Heart left ventricle (tissue), 16 donors: ENCODE results near the gene KNDC1. TPM values are rescaled to one million over a fixed set of nuclear protein-coding genes. Genes with fewer than 3 reads are reported as not detected.
A peak's percentile ranks its signal among the peaks of the same experiment; 100 is the strongest.

Experiments
- ATAC-seq, 4 donors: fragments of 200-7000 bp; cut with Tn5 transposase; one replicate each; pipeline ENCODE4 v1.9.1; 2020 to 2022; ENCODE audit warnings: moderate library complexity in 4 of 4, mild to moderate bottlenecking in 3 of 4, moderate number of reproducible peaks in 1 of 4
- DNase-seq, 5 donors: peaks; one replicate each; pipeline ENCODE4 v3.0.0-alpha.2; 2020
- H3K27ac ChIP-seq, 12 donors: fragments of 200-600 bp; sonication (generic) in 4 of 12; one replicate each; pipeline versions ENCODE4 v1.5.0 to v1.8.0; 2016 to 2022; ENCODE audit warnings: mild to moderate bottlenecking in 2 of 12
- H3K27me3 ChIP-seq, 9 donors: fragments of 200-600 bp; sonication (generic) in 2 of 9; one replicate each; pipeline versions ENCODE4 v1.5.1 to v1.8.0; 2016 to 2022; ENCODE audit warnings: mild to moderate bottlenecking in 3 of 9
- H3K36me3 ChIP-seq, 9 donors: fragments of 200-600 bp; sonication (generic) in 2 of 9; one replicate each; pipeline versions ENCODE4 v1.5.0 to v1.8.0; 2018 to 2022; ENCODE audit warnings: mild to moderate bottlenecking in 2 of 9
- H3K4me1 ChIP-seq, 12 donors: fragments of 200-600 bp; sonication (generic) in 4 of 12; one replicate each; pipeline versions ENCODE4 v1.5.0 to v1.8.0; 2016 to 2022; ENCODE audit warnings: mild to moderate bottlenecking in 3 of 12
- H3K4me3 ChIP-seq, 12 donors: fragments of 200-600 bp; sonication (generic) in 4 of 12; one replicate each; pipeline versions ENCODE4 v1.5.0 to v1.8.0; 2017 to 2022; ENCODE audit warnings: mild to moderate bottlenecking in 9 of 12, moderate library complexity in 4 of 12
- H3K9me3 ChIP-seq, 12 donors: fragments of 200-600 bp; sonication (generic) in 4 of 12; one replicate each; pipeline versions ENCODE4 v1.5.0 to v1.8.0; 2016 to 2022; ENCODE audit warnings: mild to moderate bottlenecking in 1 of 12
- POLR2A ChIP-seq, 2 donors: fragments of 450-650 bp; IDR thresholded peaks; one replicate each; pipeline ENCODE4 v1.6.1; 2017; ENCODE audit warnings: antibody characterized with exemption in 2 of 2, mild to moderate bottlenecking in 2 of 2, moderate library complexity in 2 of 2
- WGBS, 4 donors: extraction: QIAGEN DNeasy Blood & Tissue Kit in 2 of 4; methylation state at CpG; one replicate each; pipeline versions ENCODE4 v1.1.5 to v1.1.7; 2013 to 2018; 5-methylcytosine and 5-hydroxymethylcytosine counted together
- intact Hi-C, 10 donors: fragments of 100-400 bp; cut with DNase I; formaldehyde crosslinking; loops; one replicate each; pipeline versions ENCODE4 v1.11.1 to v1.14.2; 2022
- polyA plus RNA-seq, 2 donors: library from polyadenylated mRNA; stranded (reverse); fragments of 200-250 nt; gene quantifications; one replicate each; pipeline ENCODE4 v1.2.3, GENCODE V29; 2013
- total RNA-seq, 9 donors: library from RNA; depleted of rRNA in 2 of 9; stranded (reverse); fragments of >200 nt in 2 of 9; fragmentation: NEBNext Ultra II Directional in 3 of 9; extraction: Animal tissue kit (Norgen Biotek cat#: 25700) in 3 of 9; gene quantifications; one replicate each; pipeline versions ENCODE4 v1.1.0 to v1.2.4, GENCODE V29; 2016 to 2023
- TF ChIP-seq, protein P1 (sequence below), 12 donors: fragments of 200-600 bp; sonication (generic) in 4 of 12; IDR thresholded peaks; one replicate each; pipeline versions ENCODE4 v1.5.0 to v1.8.0; 2018 to 2022; ENCODE audit warnings: antibody characterized with exemption in 12 of 12, mild to moderate bottlenecking in 5 of 12
- donor health status: ischemic (EF 13 %, LVEDD 7.1; RV severe dilation, severe dysfunction).
- donor health status: healthy with polysubstance abuse.
- donor health status: DM: no; HTN: yes; CAD: no.
- donor health status: DM: no; HTN: no; CAD: no.
- donor health status: ischemic (EF 25% LVEDD 6.9; RV normal size, moderate dysfunction).
- donor health status: ischemic (EF 25% LVEDD 5.7; RV mildly dilated, moderate dysfunction).
- donor health status: healthy.
- donor health status: DM: yes; HTN: yes; CAD: no.
- donor health status: ischemic (EF 35%, LVEDD 5.7; RV mildly dilated, moderate dysfunction).
- donor health status: nonischemic (EF 11% LVEDD 7.7; RV severe dilation, severe dysfunction).
- donor health status: DM: yes; HTN: yes; CAD: no.
- donor health status: PGD.
- donor health status: ischemic (EF 29% LVEDD 5.4; RV normal size, mild dysfunction).
- donor health status: nonischemic (EF 23%, LVEDD 6.1; RV moderate dilation, normal function).

KNDC1 gene
- total and polyA plus RNA-seq, 11 donors, result 0.04 to 2.9 (median 0.10) TPM; not detected in 3

DNA sequence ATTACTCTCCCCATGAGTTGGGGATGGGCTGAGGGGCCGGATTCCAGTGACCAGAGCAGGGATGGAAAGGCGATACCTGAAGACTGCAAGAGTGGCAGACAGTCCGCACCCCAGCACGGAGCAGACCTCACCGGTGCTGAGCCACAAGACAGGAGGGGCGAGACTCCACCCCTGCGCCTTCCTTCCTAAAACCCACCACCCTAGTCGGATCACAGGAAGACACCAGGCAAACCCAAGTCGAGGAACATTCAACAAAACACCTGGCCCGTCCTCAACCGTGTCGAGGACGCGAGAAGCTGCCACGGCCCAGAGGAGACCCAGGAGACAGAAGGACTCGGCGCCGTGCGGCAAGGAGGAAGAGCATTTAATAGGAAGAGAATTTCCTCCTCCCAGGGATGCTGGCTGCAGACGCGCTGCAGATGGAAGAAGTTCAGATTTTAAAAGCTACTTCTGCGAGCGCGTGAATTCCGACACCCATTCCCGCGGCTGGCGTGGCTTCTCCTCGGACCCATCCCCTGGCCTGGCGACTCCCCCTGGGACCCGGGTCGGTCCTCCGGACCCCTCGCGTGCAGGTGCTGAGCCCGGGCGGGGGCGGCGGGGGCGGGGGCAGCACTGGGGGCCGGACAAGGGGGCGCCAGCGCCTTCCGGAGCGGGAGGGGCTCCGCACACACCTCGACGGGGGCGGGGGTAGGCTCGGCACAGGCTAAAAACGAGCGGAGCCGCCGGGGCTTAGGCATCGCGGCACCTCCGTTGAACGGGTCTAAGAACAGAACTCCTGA lies 69.4 kb downstream of the KNDC1 start:
- peaks cover 52 to 91% (median 74%) of the 10 kb centered on the region in 9 donors for H3K27me3 ChIP-seq
- ATAC-seq, result no peak
- 4 to 6% (median 5%) methylated on average over 42 to 58 of the region's 58 CpGs for WGBS, 4 donors
- no peak overlapping the region for H3K27ac ChIP-seq
- H3K4me3 ChIP-seq, result peak overlapping the region in 1 of 12 donors; percentile 17
- no peaks in the 10 kb centered on the region for H3K9me3 ChIP-seq
- intact Hi-C loops, result no loop called here
- no peaks in the 10 kb centered on the region for H3K36me3 ChIP-seq
- peaks cover 0 to 18% (median 0%) of the 10 kb centered on the region in 12 donors for H3K4me1 ChIP-seq
- DNase-seq, result no peak
- TF ChIP-seq, protein P1, sequence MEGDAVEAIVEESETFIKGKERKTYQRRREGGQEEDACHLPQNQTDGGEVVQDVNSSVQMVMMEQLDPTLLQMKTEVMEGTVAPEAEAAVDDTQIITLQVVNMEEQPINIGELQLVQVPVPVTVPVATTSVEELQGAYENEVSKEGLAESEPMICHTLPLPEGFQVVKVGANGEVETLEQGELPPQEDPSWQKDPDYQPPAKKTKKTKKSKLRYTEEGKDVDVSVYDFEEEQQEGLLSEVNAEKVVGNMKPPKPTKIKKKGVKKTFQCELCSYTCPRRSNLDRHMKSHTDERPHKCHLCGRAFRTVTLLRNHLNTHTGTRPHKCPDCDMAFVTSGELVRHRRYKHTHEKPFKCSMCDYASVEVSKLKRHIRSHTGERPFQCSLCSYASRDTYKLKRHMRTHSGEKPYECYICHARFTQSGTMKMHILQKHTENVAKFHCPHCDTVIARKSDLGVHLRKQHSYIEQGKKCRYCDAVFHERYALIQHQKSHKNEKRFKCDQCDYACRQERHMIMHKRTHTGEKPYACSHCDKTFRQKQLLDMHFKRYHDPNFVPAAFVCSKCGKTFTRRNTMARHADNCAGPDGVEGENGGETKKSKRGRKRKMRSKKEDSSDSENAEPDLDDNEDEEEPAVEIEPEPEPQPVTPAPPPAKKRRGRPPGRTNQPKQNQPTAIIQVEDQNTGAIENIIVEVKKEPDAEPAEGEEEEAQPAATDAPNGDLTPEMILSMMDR (IDR thresholded peaks at IDR 0.05), result no peak
- no peak for TF ChIP-seq POLR2A (IDR thresholded peaks at IDR 0.05)

DNA sequence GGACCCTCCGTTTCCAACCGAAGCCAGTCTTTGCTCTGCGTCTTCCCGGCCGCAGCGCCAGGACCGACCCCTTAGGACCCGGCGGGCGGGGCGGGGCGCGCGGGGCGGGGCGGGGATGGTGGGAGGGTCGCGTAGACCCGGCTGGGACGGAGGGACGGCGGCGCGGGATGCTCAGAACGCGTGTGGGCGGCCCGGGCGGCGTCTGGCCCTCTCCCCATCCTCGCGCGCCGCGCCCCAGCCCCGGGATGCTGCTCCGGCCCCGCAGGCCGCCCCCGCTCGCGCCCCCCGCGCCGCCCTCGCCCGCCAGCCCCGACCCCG lies 70.0 kb downstream of the KNDC1 start, which contains the start of gene UTF1:
UTF1 (plus strand) TSS at position 174 of the 318 bp plus-strand sequence; CDS start at position 246, 72 bp downstream.
- Histone ChIP-seq H3K9me3 (no peaks in the 10 kb centered on the region), H3K36me3 (no peaks in the 10 kb centered on the region), H3K27me3 (peaks cover 48 to 89% (median 73%) of the 10 kb centered on the region in 9 donors), H3K27ac (no peak within 1 kb of the TSS), H3K4me3 (peak within 1 kb of the TSS in 3 of 12 donors; percentile 17 to 30 (median 19)), H3K4me1 (peaks cover 0 to 15% (median 0%) of the 10 kb centered on the region in 12 donors)
- DNase-seq, result no peak
- ATAC-seq, result no peak
- TF ChIP-seq POLR2A (IDR thresholded peaks at IDR 0.05), result no peak
- TF ChIP-seq, protein P1 (IDR thresholded peaks at IDR 0.05), result no peak
- WGBS, 4 donors, result 1 to 2% methylated on average over 49 of the region's 49 CpGs; no CpG with 5 or more reads in 2 of the 4 donors
- intact Hi-C loops, result no loop called here

DNA sequence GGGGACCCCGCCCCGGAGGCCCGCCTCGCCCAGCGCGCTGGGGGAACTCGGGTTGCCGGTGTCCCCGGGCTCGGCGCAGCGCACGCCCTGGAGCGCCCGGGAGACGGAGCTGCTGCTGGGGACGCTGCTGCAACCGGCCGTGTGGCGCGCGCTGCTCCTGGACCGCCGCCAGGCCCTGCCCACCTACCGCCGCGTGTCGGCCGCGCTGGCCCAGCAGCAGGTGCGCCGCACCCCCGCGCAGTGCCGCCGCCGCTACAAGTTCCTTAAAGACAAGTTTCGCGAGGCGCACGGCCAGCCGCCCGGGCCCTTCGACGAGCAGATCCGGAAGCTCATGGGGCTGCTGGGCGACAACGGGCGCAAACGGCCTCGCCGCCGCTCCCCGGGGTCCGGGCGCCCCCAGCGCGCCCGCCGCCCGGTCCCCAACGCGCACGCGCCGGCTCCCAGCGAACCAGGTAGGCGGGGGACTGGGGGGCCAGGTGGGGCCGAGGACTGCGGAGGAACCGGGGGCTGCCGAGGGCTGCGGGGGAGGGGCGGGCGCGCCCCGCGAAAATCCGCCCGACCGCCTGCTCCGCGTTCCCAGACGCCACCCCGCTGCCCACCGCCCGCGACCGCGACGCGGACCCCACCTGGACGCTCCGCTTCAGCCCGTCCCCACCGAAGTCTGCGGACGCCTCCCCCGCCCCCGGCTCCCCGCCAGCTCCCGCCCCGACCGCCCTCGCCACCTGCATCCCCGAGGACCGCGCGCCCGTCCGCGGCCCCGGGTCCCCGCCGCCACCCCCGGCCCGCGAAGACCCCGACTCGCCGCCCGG lies 70.6 kb downstream of the KNDC1 start:
- peaks cover 0 to 21% (median 0%) of the 10 kb centered on the region in 12 donors for H3K4me1 ChIP-seq
- peaks cover 45 to 89% (median 68%) of the 10 kb centered on the region in 9 donors for H3K27me3 ChIP-seq
- peak overlapping the region in 3 of 12 donors; percentile 17 to 30 (median 19) for H3K4me3 ChIP-seq
- no peak overlapping the region for H3K27ac ChIP-seq
- TF ChIP-seq, protein P1 (IDR thresholded peaks at IDR 0.05), result no peak
- TF ChIP-seq POLR2A (IDR thresholded peaks at IDR 0.05), result no peak
- intact Hi-C loops, result no loop called here
- no peaks in the 10 kb centered on the region for H3K9me3 ChIP-seq
- no peaks in the 10 kb centered on the region for H3K36me3 ChIP-seq
- ATAC-seq (no peak), DNase-seq (no peak)
- 2 to 3% (median 2%) methylated on average over 31 to 122 of the region's 122 CpGs for WGBS, 4 donors
